Right kidney (tissue), 1 donor: ENCODE measurements around the gene TBX20.
"Not testable (repeated sequence)": the region's sequence is repeated elsewhere in the genome, so short reads cannot be mapped to it uniquely, and the experiment has no call there.

ENCODE experiments used
- DNase-seq: peaks from one replicate; pipeline ENCODE4 v3.0.0-alpha.2; 2016

TBX20 gene

DNA sequence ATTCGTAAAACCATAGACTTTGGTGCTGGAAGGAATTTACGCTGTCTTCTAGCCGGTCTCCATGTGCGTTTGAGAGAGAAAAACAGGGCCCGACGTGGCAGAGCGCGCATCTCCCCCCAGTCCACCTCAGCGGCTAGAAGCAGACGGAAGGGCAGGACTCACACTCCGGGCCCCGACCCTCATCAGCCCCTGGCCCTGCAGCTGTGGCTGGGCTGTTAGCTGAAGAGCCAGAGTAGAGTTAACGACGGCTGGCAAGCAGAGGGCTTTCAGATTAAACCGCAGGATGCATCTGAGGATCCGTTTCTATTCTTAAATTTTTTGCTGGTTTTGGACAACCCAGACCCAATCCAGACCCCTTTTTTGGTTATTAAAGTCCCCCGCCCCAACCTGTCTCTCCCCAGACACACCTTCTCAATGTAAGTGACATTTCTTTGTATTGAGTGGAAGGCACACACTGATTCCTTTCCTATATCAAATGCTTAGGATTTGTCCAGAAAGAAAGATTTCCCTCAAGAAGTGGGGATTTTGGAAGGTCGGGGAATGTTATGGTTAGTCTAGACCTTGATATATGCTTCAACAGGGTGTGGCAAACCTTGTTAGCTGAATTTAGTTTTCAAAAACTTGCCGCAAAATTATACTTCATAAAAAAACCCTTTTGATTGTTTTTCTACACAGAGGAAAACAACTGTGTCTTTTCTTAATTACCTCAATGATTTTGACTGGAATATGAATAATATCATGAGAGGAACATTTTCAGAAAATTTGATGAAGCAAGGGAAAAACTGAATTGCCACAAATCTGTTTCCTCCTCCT, 1.7 kb upstream of the TBX20 start:
- DNase-seq = peak; percentile 61

DNA sequence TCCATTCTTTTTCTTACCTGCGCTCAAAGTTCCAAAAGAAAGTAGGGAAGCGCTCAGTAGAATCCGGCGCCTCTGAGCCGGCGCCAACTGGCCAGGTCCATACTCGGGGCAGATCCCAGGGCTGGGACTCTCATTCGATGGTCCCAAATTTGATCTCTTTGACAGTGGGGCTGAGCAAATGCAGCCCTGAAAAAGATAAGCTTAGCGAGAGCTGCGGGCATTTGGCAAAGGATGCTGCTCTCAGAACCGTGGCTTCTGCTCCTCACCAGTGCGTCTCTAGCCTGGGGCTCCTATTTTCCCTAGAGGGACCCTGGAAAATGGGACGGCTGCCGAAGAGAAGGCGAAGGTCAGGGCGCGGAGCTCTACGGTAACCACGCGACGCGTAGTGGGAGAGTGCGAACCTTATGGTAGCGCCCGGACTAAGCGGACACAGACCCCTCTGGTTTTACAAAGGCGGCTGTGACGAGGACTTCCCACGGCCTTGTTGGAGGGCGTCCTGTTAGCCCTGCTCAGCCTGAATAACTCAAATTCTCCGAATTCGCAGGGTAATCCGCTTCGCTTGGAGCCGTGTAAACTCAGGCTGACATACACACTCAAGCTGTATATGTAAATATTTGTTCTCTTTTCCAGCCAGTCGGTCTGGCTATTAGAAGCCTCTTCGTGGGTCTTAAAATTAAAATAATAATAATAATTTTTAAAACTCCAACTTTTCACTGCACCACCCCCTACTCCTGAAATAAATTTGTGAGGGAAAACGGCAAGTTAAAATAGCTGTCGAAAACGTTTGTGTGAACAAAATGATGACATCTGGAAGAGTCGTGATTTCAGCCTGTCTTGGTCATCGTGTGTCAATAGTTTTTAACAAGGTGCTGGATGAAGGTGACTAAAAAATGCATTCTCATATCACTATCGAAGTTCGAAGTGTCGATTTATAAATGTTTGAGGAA, 869 bp upstream of the TBX20 start:
- peak; percentile 76 for DNase-seq

DNA sequence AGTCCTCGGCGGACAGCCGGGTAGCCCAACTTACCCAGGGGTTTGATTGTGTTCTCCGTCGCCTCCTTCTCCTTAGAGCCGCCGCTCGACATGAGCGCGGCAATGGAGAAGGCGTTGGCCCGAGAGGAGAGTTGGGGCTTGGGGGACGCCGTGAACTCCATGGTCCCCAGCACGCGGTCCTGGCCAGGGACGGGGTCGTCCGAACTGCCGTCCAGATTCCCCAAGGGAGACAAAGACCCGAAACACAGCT, 515 bp downstream of the TBX20 start:
- DNase-seq = no peak

DNA sequence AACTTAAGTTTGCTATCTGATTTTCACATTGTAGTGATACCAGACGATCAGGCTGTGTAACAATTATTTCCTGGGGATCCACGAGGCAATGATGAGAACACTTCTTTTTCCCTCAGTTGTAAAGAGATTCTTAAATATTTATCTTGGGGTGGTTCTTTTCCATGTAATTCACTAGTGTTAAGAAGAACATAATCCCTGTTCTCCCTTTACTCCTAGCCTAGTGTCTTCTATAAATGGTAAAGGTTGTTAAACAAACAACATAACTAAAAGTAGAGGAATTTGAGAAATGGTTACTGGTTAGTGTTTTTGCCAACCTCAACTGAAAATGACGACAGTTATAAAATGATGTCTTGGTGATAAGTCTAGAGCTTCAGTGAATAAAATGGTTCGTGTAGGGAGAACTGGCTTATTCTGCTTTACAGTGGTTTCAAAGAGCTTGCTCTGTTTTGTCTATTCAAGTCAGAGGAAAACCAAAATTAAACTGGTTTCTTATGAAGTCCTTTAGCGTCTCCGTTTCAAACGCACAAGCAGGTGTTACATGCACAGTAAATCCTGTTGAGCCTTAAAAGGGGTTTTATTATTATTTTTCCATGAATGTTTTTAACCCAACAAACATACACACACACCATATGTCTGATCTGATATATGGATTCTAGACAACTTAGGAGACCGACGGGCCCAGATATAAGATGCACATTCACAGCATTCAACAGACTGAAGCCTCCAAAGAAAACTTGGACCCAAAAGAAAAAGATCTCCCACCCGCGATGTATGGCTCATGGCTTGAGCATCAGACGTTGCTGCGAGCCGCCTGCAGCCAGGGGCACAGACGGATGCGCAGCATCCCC, 1.1 kb downstream of the TBX20 start:
- peak; percentile 68 for DNase-seq

DNA sequence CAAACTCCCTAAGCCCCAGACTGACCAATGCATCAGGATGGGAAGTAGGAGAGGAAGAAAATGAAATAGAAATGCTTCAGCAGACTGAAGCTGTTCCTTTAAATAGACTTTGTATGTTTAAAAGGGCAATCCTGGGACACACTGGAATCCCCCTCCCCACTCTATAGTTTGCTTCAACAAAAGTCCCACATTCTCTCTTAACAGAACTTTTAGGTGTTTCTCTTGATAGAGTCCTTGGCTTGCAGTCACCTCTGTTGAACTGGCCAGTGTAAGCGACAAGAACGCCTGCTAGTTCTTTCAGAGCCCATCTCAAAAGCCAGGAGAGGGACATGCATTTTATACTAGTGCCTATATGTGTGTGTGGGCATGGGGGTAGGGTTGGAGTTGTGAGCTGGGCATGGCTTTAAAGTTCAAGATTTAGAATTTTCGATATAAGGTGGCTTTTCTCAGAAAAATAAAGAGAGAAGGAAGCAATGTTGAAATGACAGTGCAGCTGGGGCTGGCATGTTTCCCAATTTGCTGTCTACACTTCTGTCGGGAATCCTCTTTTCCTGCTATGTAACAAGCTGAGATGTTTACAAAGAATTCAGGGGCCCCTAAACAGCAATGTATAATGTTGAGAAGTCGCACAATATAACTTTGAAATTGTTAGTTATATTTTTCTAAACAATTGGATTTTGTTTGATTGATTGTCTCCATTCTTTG, 2.1 kb downstream of the TBX20 start:
- DNase-seq = peak; percentile 39

DNA sequence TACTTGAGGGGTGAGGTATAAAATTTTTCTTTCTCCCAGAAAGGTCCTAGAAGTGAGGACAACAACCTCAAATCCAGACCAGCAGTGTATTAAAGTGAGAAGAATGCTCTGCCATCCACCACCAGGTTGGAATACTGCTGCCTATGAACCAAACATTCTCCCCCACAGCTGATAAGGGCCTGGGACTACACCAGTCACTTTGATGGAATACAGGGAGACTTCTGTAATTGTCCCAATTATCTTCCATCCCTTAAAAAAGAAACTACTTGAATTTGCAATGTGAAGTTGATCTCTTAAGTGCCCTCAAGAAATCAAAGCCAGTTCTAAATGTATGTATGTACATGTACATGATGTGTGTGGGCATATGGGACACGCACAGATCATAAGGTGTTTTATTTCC, 3.0 kb downstream of the TBX20 start:
- peak; percentile 21 for DNase-seq

DNA sequence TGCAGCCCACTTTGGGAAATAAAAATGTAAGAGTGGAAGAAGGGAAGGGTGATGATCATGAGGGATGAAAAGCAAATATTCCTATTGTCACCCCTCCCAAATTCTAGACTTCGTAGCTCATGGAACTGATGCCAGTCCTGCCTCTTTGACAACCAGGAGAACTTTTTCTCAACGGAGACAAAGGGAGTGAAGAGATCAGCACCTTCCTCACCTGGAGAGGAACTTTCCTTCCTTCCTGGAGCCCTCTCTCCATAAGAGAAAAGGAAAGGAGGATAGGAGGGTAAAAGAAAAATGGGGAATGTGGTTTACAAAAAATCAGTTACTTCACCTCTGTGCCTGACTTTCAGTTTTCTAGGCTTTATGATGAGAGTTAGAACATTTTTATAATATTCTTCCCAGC, 3.4 kb downstream of the TBX20 start:
- DNase-seq = no peak

DNA sequence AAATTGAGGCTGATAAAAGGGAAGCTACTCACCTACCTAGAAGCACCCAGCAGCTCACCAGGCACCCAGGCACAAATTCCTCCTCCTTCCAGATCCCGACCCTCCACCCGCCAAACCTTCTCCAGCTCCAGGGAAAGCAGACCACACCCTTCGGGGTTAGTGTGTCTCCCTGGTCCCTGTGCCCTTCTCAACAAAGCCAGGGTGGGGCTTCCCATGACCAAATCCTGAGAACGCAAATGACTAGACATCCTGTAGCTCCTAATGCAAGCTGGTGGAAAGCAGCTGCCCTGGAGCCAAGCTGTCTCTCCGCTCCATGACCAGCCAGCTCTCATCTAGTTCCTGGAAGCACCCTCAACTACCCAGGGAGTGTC, 4.4 kb downstream of the TBX20 start:
- no peak for DNase-seq

DNA sequence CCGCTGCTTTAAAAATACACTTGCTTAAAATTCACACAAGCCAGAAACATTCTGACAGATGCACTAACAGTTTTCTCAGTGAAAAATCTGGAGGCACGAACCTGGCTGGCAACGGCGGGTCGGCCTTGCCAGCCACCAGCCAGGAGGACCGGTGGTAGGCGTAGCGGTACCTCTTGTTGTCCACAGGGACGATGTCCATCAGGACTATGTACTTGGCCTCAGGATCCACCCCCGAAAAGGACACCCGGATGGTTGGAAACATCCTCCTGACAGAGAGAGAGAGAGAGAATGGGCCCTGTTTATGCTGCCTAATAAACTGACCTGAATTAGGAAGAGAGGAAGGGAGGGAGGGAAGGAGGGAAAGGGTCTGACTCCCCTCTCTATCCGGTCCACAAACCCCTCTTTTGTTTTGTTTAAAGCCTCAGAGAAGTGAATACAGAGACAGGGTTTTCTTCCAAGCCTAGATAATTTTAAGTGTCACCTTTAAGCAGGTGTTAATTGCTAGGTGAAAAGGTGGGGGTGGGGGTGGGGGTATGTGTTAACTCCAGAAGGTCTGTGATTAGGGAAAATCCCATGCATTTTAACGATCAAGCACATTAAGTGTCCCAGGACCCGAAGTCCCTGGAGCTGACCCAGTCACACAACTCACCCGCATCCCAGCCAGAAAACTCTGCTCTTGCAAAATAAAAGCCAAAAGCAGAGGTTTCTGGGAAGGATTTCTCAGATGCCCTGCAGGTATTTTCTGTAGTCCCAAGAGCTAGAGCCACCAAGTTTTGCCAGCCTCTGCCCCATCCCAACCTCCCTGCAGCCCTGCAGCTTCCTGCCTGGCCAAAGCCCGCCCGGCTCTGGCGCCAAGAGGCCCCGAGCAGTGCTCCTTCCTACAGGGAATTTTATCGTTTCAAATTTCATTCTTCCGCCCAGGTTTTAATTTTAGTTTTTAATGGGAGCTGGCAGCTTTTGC, 5.0 kb downstream of the TBX20 start:
- peak; percentile 41 for DNase-seq

DNA sequence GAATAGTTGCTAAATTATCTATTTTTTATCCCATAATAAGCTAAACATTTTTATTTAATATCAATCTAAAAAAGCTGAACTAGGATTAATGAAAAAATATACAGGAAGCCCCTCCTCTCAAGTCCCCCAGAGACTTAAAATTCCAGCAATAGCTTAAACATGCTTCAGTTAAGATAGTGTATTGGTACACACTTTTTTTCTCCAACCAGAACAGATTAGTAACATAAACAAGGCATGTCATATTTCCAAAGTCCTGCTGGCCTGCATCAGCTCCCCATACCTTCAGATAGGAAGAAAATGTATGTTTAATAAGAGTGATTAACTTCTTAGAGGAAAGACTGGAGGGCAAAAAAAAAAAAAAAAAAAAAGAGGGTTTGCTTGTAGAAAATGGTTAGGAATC, 7.1 kb downstream of the TBX20 start:
- no peak for DNase-seq

DNA sequence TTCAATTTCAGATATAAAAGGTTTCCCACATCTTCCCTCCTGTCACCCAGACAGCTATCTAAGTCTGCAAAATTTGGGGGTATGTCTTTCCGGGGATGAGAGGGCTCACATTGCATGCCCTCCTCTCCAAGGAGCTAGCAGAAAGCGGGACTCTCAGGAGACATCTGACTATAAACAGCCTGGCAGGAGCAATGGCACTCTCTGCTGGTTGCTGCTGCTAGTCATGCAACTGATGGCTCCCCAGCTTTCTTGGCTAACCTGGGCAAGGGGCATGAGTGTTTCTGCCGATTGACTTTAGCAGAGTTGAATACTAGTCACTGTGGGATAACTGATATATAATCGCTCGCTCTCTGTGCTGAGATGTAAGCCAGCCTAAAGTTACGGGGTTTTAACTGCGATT, 12.0 kb downstream of the TBX20 start:
- no peak for DNase-seq

DNA sequence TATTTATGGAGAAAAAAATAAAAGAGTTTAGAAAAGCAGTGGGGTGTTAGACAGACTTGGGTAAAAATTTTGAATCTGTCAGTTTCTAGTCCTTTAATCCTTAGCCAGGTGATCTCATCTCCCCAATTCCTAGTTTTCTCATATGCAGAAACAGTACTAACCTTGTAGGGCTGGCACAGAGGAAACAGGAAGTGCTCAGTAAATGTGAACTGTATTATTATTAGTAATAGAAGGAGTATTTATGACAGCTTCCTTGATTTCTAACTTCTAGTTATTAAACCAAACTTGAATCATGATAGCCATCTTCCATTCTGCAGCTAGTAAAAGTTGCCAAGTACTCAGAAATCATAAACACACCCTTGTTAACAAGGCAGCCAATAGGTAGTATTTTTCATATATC, 12.5 kb downstream of the TBX20 start:
- no peak for DNase-seq

DNA sequence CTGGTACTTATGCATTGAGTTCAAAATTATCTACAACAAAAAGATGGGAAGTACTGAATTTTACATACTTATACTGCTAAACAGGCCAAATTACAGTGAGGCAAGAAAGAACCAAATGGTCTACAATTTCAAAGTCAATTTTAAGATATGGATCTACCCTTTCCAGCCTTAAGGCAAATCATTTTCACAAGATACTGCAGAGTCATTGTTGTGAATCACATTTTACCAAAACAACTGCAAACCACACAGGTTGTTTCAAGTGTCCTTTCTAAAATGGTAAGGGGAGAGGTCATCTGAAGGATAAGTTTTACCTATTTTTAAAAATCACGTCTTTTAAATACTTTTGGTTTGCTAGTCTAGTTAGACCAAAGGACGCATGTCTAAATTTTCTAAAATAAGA, 12.9 kb downstream of the TBX20 start:
- not testable (repeated sequence) for DNase-seq

DNA sequence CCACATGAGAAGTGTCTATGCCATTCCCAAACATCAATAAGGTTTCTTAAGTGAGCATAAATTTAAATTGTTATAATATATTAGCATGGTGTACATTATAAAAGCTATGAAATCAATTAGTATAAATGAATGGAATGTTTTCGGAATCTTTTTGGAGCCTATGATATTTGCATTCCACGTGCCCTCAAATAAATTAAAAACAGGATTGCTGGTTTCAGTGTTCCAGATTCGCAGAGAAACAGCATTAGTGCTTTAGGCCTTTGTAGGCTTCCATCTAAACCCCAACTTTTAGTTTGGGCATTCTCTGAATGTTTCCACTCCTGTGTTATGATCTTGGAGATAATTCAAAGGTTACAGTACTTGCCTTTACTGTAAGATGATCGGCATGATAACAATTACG, 15.4 kb downstream of the TBX20 start:
- DNase-seq = not testable (repeated sequence)

DNA sequence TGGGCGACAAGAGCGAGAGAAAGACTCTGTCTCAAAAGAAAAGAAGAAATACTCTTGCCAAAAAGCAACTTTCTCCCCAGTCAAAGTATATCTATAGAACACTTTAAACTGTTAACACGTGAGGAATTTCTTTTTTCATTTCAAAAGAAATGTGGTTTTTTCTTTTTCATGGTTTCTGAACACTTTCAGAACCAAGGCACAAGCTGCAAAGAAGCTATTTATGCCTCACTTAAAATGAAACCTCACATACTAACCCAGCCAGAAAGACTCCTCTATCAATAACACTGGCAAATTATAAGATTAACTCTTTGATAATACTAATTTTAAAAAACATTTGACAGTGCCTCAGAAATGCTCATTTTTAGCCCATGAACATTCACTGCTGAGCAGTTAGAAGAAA, 20.9 kb downstream of the TBX20 start:
- no peak for DNase-seq

DNA sequence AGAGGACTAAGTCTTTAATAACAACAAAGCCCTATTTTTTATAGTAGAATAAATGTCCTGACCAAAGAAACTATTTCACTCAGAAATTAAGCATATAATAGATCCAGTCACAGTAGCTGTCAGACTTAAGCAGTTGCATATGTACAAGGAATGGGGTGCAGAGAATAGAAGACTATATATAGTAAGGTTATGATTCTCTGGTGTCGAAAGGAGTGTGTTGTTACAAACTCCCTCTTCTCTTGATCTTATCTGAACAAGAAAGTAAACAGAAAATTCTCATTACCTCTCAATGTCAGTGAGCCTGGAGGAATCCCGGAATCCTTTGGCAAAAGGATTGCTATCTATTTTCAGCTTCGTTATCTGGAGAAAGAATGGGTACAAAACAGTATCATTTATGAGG, 22.7 kb downstream of the TBX20 start:
- DNase-seq = not testable (repeated sequence)

DNA sequence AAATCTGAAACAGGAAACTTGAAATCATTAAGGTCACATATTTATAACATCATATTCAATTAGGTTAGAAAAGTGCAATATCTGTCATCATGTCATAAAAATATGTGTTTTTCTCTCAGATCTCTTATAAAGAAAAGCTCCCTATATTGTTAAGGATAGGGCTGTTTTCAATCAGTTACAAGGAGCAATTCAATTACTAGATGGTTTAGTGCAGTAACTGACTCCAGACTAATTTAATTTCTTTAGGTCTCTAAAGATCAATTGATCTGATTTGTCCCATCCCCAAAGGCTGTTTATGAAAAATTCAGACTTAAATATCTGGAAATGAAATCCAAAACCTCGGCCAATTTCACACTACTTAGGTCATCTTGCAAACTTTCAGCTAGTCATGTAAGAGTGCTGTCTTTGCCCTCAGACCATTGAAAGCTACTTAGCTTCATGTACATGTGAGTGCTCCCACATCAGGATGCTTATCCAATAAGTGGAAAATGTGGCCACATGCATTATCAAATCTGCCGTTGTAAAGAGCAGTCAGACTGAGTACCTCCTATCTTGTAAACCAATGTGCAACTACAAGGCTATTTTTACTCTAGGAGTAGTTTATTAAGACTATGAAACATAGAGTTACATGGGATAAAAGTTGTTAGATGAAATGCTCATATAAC, 24.7 kb downstream of the TBX20 start:
- DNase-seq = not testable (repeated sequence)

DNA sequence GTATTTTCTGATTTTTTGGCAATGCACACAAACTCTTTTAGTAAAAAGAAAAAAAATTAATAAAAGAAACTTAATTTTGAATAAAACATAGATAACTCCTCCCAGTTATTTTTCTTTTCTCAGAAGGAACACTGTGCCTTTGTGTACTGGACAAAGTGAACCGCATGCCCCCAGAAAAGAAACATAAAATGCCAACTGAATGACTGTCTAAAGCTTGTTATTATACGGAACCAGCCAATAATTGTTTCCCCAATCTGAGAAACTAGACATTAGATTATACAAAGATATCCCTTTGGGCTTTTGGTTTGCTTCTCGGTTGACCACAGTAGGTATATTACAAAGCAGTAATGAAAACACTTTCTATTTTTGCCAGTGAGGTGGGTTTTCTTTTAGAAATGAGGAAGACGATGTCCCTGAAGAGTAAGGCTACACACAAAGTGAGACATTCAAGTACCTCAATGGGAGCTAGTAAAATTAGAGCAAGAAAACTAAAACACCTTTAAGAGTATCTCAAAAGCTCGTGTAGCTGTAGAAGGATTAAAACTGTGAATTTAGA, 25.3 kb downstream of the TBX20 start:
- not testable (repeated sequence) for DNase-seq

DNA sequence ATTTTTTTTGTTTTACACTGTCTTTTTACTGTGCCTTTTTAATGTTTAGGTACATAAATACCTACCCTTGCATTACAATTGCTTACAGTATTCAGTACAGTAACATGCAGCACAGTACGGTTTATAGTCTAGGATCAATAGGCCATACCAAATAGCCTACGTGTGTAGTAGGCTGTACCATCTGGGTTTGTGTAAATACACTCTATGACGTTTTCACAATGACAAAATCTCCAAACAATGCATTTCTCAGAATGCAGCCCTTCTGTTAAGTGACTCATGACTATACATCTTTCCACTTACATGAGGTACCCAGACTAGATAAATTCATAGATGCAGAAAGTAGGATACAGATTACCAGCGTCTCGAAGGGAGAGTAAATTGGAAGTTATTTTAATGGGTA, 26.5 kb downstream of the TBX20 start:
- DNase-seq = not testable (repeated sequence)

DNA sequence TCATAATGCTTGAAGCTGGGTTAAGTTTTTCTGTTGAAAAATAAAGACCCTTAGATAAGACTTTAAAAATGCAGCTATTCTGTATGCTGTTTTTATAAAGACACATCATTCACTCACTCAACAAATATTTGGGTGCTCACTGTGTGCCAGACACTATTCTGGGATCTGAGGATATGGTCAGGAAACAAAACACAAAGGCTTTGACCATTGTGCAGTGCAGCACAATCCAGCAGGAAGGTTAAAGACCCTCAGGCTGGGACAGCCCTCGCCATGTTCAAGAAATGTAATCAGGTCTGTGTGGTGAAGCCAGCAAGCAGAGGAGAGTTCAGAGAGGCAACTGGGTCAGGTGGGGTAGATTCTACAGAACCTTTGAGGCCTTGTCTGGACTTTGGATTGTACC, 31.5 kb downstream of the TBX20 start:
- DNase-seq = not testable (repeated sequence)
